Measurements from ENCODE around the gene MDN1. TPM values are rescaled to one million over a fixed set of nuclear protein-coding genes. Genes with fewer than 3 reads are reported as not detected.
"Not testable (repeated sequence)": the region's sequence is repeated elsewhere in the genome, so short reads cannot be mapped to it uniquely, and the experiment has no call there.

MDN1 gene
- total RNA-seq, 2 donors from 2014 or later, result 51.2 to 53.1 TPM

GRCh38 chr6:89642956-89643355, 176.6 kb downstream of the MDN1 start:
- H3K27ac Mint-ChIP-seq, result no peak overlapping the region
- no peak overlapping the region for H3K4me3 Mint-ChIP-seq
- DNase-seq, result no peak
- no peak for ATAC-seq
- H3K27me3 Mint-ChIP-seq, result no peaks in the 10 kb centered on the region
- no peaks in the 10 kb centered on the region for H3K9me3 ChIP-seq (ENCODE audit: control insufficient read depth, low read length, poor library complexity, severe bottlenecking)
- peaks cover 16% of the 10 kb centered on the region for H3K4me1 Mint-ChIP-seq
- H3K36me3 Mint-ChIP-seq (ENCODE audit: low read depth), result peaks cover 7% of the 10 kb centered on the region

GRCh38 chr6:89641581-89641980, 178.0 kb downstream of the MDN1 start:
- not testable (repeated sequence) for DNase-seq; ATAC-seq; H3K36me3 Mint-ChIP-seq (ENCODE audit: low read depth); H3K27ac Mint-ChIP-seq; H3K27me3 Mint-ChIP-seq; H3K4me3 Mint-ChIP-seq; H3K9me3 ChIP-seq (ENCODE audit: control insufficient read depth, low read length, poor library complexity, severe bottlenecking)
- peaks cover 18% of the 10 kb centered on the region for H3K4me1 Mint-ChIP-seq

- H3K9me3 ChIP-seq (ENCODE audit: control insufficient read depth, low read length, poor library complexity, severe bottlenecking), result no peaks in the 10 kb centered on the region
- Mint-ChIP-seq H3K36me3 (ENCODE audit: low read depth) (peaks cover 8% of the 10 kb centered on the region), H3K27me3 (no peaks in the 10 kb centered on the region), H3K4me1 (peaks cover 19% of the 10 kb centered on the region), H3K27ac (no peak overlapping the region), H3K4me3 (no peak overlapping the region)
- ATAC-seq (no peak), DNase-seq (no peak)
Measured at GRCh38 chr6:89640804-89641203, 178.8 kb downstream of the MDN1 start.

- DNase-seq (peak; percentile 80 to 84 (median 82)), ATAC-seq (peak; percentile 95)
- H3K27me3 Mint-ChIP-seq, result no peaks in the 10 kb centered on the region
- H3K27ac Mint-ChIP-seq, result peak within 1 kb of the TSS; percentile 100
- H3K4me3 Mint-ChIP-seq, result peak within 1 kb of the TSS; percentile 98
- peaks cover 23% of the 10 kb centered on the region for H3K4me1 Mint-ChIP-seq
- H3K36me3 Mint-ChIP-seq (ENCODE audit: low read depth), result peaks cover 8% of the 10 kb centered on the region
- H3K9me3 ChIP-seq (ENCODE audit: control insufficient read depth, low read length, poor library complexity, severe bottlenecking), result no peaks in the 10 kb centered on the region
Measured at GRCh38 chr6:89638320-89639195, 181.0 kb downstream of the MDN1 start, which contains the start of gene LYRM2. Gene LYRM2 (minus strand): TSS chr6:89638747. CDS start chr6:89638716, 31 bp downstream.

GRCh38 chr6:89637960-89638319, 181.7 kb downstream of the MDN1 start:
- DNase-seq, result no peak
- Mint-ChIP-seq H3K4me3 (peak overlapping the region; percentile 98), H3K27ac (peak overlapping the region; percentile 100), H3K4me1 (peaks cover 23% of the 10 kb centered on the region), H3K36me3 (ENCODE audit: low read depth) (peaks cover 8% of the 10 kb centered on the region), H3K27me3 (no peaks in the 10 kb centered on the region)
- peak; percentile 2 for ATAC-seq
- H3K9me3 ChIP-seq (ENCODE audit: control insufficient read depth, low read length, poor library complexity, severe bottlenecking), result no peaks in the 10 kb centered on the region

GRCh38 chr6:89636412-89636811, 183.2 kb downstream of the MDN1 start:
- ATAC-seq; DNase-seq; H3K27me3 Mint-ChIP-seq; H3K9me3 ChIP-seq (ENCODE audit: control insufficient read depth, low read length, poor library complexity, severe bottlenecking); H3K4me3 Mint-ChIP-seq; H3K36me3 Mint-ChIP-seq (ENCODE audit: low read depth): not testable (repeated sequence)
- H3K4me1 Mint-ChIP-seq, result peaks cover 23% of the 10 kb centered on the region
- peak overlapping the region; percentile 65 for H3K27ac Mint-ChIP-seq

- no peak for DNase-seq
- Mint-ChIP-seq H3K36me3 (ENCODE audit: low read depth) (peaks cover 11% of the 10 kb centered on the region), H3K4me3 (no peak overlapping the region), H3K27me3 (no peaks in the 10 kb centered on the region), H3K4me1 (peaks cover 8% of the 10 kb centered on the region), H3K27ac (no peak overlapping the region)
- H3K9me3 ChIP-seq (ENCODE audit: control insufficient read depth, low read length, poor library complexity, severe bottlenecking), result no peaks in the 10 kb centered on the region
- ATAC-seq, result no peak
Measured at GRCh38 chr6:89630488-89630887, 189.1 kb downstream of the MDN1 start.

- no peaks in the 10 kb centered on the region for H3K9me3 ChIP-seq (ENCODE audit: control insufficient read depth, low read length, poor library complexity, severe bottlenecking)
- peaks cover 6% of the 10 kb centered on the region for H3K36me3 Mint-ChIP-seq (ENCODE audit: low read depth)
- no peaks in the 10 kb centered on the region for H3K27me3 Mint-ChIP-seq
- H3K4me1 Mint-ChIP-seq, result peaks cover 2% of the 10 kb centered on the region
- no peak overlapping the region for H3K27ac Mint-ChIP-seq
- DNase-seq, result no peak
- ATAC-seq, result no peak
- no peak overlapping the region for H3K4me3 Mint-ChIP-seq
Measured at GRCh38 chr6:89623749-89624148, 195.8 kb downstream of the MDN1 start.

- H3K27ac Mint-ChIP-seq, result no peak overlapping the region
- DNase-seq, result no peak
- H3K4me1 Mint-ChIP-seq, result no peaks in the 10 kb centered on the region
- no peak for ATAC-seq
- H3K27me3 Mint-ChIP-seq, result no peaks in the 10 kb centered on the region
- H3K4me3 Mint-ChIP-seq, result no peak overlapping the region
- no peaks in the 10 kb centered on the region for H3K36me3 Mint-ChIP-seq (ENCODE audit: low read depth)
- H3K9me3 ChIP-seq (ENCODE audit: control insufficient read depth, low read length, poor library complexity, severe bottlenecking), result no peaks in the 10 kb centered on the region
Measured at GRCh38 chr6:89619567-89619966, 200.0 kb downstream of the MDN1 start.

- Mint-ChIP-seq H3K36me3 (ENCODE audit: low read depth) (no peaks in the 10 kb centered on the region), H3K4me3 (no peak overlapping the region), H3K4me1 (no peaks in the 10 kb centered on the region), H3K27ac (no peak overlapping the region), H3K27me3 (no peaks in the 10 kb centered on the region)
- ATAC-seq, result no peak
- no peak for DNase-seq
- H3K9me3 ChIP-seq (ENCODE audit: control insufficient read depth, low read length, poor library complexity, severe bottlenecking), result no peaks in the 10 kb centered on the region
Measured at GRCh38 chr6:89618026-89618425, 201.6 kb downstream of the MDN1 start.

GRCh38 chr6:89616531-89616930, 203.1 kb downstream of the MDN1 start:
- ATAC-seq, result no peak
- no peak overlapping the region for H3K27ac Mint-ChIP-seq
- DNase-seq, result no peak
- no peaks in the 10 kb centered on the region for H3K9me3 ChIP-seq (ENCODE audit: control insufficient read depth, low read length, poor library complexity, severe bottlenecking)
- H3K4me3 Mint-ChIP-seq, result no peak overlapping the region
- H3K27me3 Mint-ChIP-seq, result no peaks in the 10 kb centered on the region
- H3K36me3 Mint-ChIP-seq (ENCODE audit: low read depth), result no peaks in the 10 kb centered on the region
- peaks cover 3% of the 10 kb centered on the region for H3K4me1 Mint-ChIP-seq

GRCh38 chr6:89615882-89616281, 203.7 kb downstream of the MDN1 start:
- ATAC-seq (no peak), DNase-seq (no peak)
- H3K4me3 Mint-ChIP-seq, result no peak overlapping the region

GRCh38 chr6:89613790-89614189, 205.8 kb downstream of the MDN1 start:
- Mint-ChIP-seq H3K36me3 (ENCODE audit: low read depth) (no peaks in the 10 kb centered on the region), H3K27ac (no peak overlapping the region), H3K4me3 (no peak overlapping the region)

More at GRCh38 chr6:89615882-89616281, 203.7 kb downstream of the MDN1 start:
- no peaks in the 10 kb centered on the region for H3K9me3 ChIP-seq (ENCODE audit: control insufficient read depth, low read length, poor library complexity, severe bottlenecking)
- Mint-ChIP-seq H3K27me3 (no peaks in the 10 kb centered on the region), H3K4me1 (peaks cover 3% of the 10 kb centered on the region), H3K27ac (no peak overlapping the region), H3K36me3 (ENCODE audit: low read depth) (no peaks in the 10 kb centered on the region)

GRCh38 chr6:89612121-89612520, 207.5 kb downstream of the MDN1 start:
- H3K4me1 Mint-ChIP-seq, result peaks cover 7% of the 10 kb centered on the region
- ATAC-seq, result no peak
- no peak overlapping the region for H3K27ac Mint-ChIP-seq
- H3K27me3 Mint-ChIP-seq, result no peaks in the 10 kb centered on the region
- no peaks in the 10 kb centered on the region for H3K9me3 ChIP-seq (ENCODE audit: control insufficient read depth, low read length, poor library complexity, severe bottlenecking)
- no peak for DNase-seq
- H3K4me3 Mint-ChIP-seq, result no peak overlapping the region
- H3K36me3 Mint-ChIP-seq (ENCODE audit: low read depth), result no peaks in the 10 kb centered on the region

More at GRCh38 chr6:89613790-89614189, 205.8 kb downstream of the MDN1 start:
- Mint-ChIP-seq H3K27me3 (no peaks in the 10 kb centered on the region), H3K4me1 (peaks cover 7% of the 10 kb centered on the region)
- ATAC-seq (no peak), DNase-seq (no peak)
- no peaks in the 10 kb centered on the region for H3K9me3 ChIP-seq (ENCODE audit: control insufficient read depth, low read length, poor library complexity, severe bottlenecking)
